ENCODE measurements around the gene PTCSC3. TPM values are rescaled to one million over a fixed set of nuclear protein-coding genes. Genes with fewer than 3 reads are reported as not detected.

Gene PTCSC3
- total RNA-seq (2022; extraction: Qiagen RNA extraction; ENCODE audit: low read depth): not detected in 5 replicates

GRCh38 chr14:36176524-36176923, at the start of gene PTCSC3:
Gene PTCSC3 (minus strand): TSS chr14:36176722.

Other genes with a start within 250 kb of the PTCSC3 start
- gene MBIP, start 143.9 kb upstream of the PTCSC3 start, total RNA-seq (2022; extraction: Qiagen RNA extraction; ENCODE audit: low read depth): 12.4 to 17.6 TPM (median 16.0 TPM) in 5 replicates

Measured in A549 treated with CpdA at 1 μM for 4 hours (cell line).